Dendritic cell treated with granulocyte-macrophage colony-stimulating factor and Interleukin-4, amounts not matched to agents 40 ng/mL and 50 ng/mL, for 4 days (primary cell): ENCODE data around the gene VPS39.

Source experiments
- H3K27ac Mint-ChIP-seq: one replicate; pipeline ENCODE4 v1.8.0; 2022; ENCODE audit warnings: mild to moderate bottlenecking, mixed read lengths
- H3K27me3 Mint-ChIP-seq: one replicate; pipeline ENCODE4 v1.8.0; 2022; ENCODE audit warnings: mild to moderate bottlenecking, mixed read lengths
- H3K36me3 Mint-ChIP-seq: one replicate; pipeline ENCODE4 v1.8.0; 2022; ENCODE audit warnings: low read depth, mixed read lengths
- H3K4me1 Mint-ChIP-seq: one replicate; pipeline ENCODE4 v1.8.0; 2022; ENCODE audit warnings: low read depth, mixed read lengths
- H3K4me3 Mint-ChIP-seq: one replicate; pipeline ENCODE4 v1.8.0; 2022; ENCODE audit warnings: mild to moderate bottlenecking, moderate library complexity, mixed read lengths
- H3K9me3 Mint-ChIP-seq: one replicate; pipeline ENCODE4 v1.8.0; 2022; ENCODE audit warnings: mixed read lengths
- intact Hi-C: fragments of 100-400 bp; cut with micrococcal nuclease; formaldehyde crosslinking; loops from one replicate; pipeline ENCODE4 v1.15.0; 2022

VPS39 gene

DNA sequence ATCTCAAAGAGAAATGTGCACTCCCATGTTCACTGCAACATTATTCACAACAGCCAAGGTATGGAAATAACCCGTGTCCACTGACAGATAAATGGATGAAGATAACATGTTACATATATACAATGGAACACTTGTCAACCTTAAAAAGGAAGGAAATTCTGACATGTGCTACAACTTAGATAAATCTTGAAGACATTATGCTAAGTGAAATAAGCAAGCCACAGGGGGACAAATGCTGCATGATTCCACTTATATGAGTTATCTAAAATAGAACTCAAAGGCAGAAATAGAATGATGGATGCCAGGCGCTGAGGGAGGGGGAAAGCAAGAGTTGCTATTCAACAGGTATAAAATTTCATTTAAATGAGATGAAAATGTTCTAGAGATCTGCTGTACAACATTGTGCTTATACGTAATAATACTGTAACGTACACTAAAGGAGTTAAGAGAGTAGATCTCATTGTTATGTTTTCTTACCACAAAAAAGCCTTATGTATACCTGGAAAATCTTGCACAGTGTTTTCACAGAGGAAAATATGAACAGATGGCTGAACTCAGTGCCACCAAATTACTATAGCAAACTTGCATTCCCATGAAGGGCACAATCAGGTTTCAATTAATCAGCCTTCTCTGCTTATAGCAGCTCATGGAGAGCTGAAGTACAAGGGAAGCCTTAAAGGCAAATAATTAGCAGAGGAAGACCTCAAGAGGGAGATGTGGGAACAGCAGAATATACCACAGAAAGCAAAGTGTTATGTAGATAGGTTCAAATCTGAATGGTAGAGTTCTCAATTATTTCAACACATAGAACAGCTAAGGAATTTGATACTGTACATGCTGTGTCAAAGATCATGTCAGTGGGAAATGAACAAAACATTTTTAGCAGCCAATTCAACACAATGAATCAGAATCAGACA, 8.1 kb upstream of the VPS39 start:
- Mint-ChIP-seq H3K27ac (no peak overlapping the region), H3K27me3 (no peaks in the 10 kb centered on the region), H3K36me3 (peaks cover 83% of the 10 kb centered on the region), H3K4me1 (peaks cover 10% of the 10 kb centered on the region), H3K9me3 (no peaks in the 10 kb centered on the region), H3K4me3 (no peak overlapping the region)
- intact Hi-C loops, result no loop called here

GRCh38 chr15:42214600-42214999, 6.5 kb upstream of the VPS39 start:
- Mint-ChIP-seq H3K27me3 (no peaks in the 10 kb centered on the region), H3K4me3 (no peak overlapping the region), H3K27ac (no peak overlapping the region), H3K4me1 (peaks cover 10% of the 10 kb centered on the region), H3K36me3 (peaks cover 93% of the 10 kb centered on the region), H3K9me3 (no peaks in the 10 kb centered on the region)
- intact Hi-C loops, result no loop called here

DNA sequence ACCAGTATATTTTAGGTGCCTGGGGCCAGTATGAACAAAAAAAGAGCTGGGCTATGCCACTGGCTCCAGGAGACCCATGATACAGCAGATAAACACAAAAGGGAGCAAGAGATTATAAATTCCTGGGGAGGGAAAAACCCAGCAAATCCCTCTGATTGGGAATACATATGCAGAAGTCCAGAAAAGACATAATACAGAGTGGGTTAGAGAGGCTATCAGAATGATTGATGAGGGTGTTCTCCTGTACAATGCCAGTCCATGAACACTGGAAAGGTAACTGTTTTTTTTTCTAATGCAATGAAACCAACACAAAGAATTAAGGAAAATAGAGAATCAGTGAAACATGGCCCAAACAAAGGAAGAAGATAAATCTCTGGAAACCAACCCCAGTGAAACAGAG, 5.4 kb upstream of the VPS39 start:
- Mint-ChIP-seq H3K4me3 (no peak overlapping the region), H3K36me3 (peaks cover 83% of the 10 kb centered on the region), H3K27ac (no peak overlapping the region), H3K27me3 (no peaks in the 10 kb centered on the region), H3K9me3 (no peaks in the 10 kb centered on the region), H3K4me1 (peaks cover 1% of the 10 kb centered on the region)
- intact Hi-C loops, result no loop called here

DNA sequence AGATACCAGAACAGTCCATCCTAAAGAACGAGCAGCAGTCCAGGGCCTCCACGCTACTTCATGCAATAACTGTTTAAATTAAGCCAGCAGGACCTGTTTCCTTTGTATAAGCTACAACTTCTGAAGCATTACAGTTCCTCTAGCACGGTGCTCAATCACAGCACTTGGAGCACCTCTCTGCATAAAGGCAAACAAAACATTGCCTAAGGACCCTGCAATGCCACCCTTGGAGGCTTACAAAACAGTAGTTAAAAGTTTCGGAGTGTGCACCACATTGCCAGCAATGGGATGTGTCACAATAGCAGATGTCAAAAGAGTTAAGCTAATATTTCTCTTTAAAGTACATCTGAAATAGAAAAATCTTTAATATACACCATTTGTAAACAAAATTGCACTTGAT, 2.6 kb upstream of the VPS39 start:
- Mint-ChIP-seq H3K27me3 (no peaks in the 10 kb centered on the region), H3K36me3 (peaks cover 68% of the 10 kb centered on the region), H3K27ac (no peak overlapping the region), H3K4me1 (peaks cover 22% of the 10 kb centered on the region), H3K9me3 (no peaks in the 10 kb centered on the region), H3K4me3 (no peak overlapping the region)
- intact Hi-C loops, result no loop called here

- Mint-ChIP-seq H3K27me3 (no peaks in the 10 kb centered on the region), H3K9me3 (no peaks in the 10 kb centered on the region), H3K4me1 (peaks cover 34% of the 10 kb centered on the region), H3K27ac (no peak overlapping the region), H3K4me3 (no peak overlapping the region), H3K36me3 (peaks cover 38% of the 10 kb centered on the region)
- intact Hi-C loops, result no loop called here
Measured at GRCh38 chr15:42206406-42206805, 1.7 kb downstream of the VPS39 start.

DNA sequence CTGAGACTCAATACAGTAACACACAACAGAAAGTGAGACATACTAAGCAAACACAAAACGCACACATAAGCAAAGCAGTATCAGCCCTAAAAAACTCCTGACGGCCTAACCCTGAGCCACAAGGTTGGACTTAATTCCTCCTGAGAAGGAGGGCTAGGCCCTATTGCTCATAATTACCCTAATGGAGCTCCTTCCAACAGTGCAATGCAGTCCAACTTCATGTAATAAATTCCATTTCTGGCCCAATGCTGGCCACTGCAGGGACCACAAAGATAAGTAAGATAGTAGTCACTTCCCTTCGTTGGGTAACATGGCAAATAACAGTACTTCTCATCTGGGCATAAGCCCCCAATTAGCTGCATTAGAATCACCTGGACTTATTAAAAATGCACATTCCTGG, 4.2 kb downstream of the VPS39 start:
- Mint-ChIP-seq H3K36me3 (peaks cover 33% of the 10 kb centered on the region), H3K4me1 (peaks cover 34% of the 10 kb centered on the region), H3K27ac (no peak overlapping the region), H3K9me3 (no peaks in the 10 kb centered on the region), H3K4me3 (no peak overlapping the region), H3K27me3 (no peaks in the 10 kb centered on the region)
- intact Hi-C loops, result no loop called here

GRCh38 chr15:42202653-42203052, 5.5 kb downstream of the VPS39 start:
- H3K36me3 Mint-ChIP-seq, result peaks cover 40% of the 10 kb centered on the region
- H3K27ac Mint-ChIP-seq, result no peak overlapping the region
- peaks cover 31% of the 10 kb centered on the region for H3K4me1 Mint-ChIP-seq
- H3K9me3 Mint-ChIP-seq, result no peaks in the 10 kb centered on the region
- no peaks in the 10 kb centered on the region for H3K27me3 Mint-ChIP-seq
- H3K4me3 Mint-ChIP-seq, result no peak overlapping the region
- intact Hi-C loops, result no loop called here

DNA sequence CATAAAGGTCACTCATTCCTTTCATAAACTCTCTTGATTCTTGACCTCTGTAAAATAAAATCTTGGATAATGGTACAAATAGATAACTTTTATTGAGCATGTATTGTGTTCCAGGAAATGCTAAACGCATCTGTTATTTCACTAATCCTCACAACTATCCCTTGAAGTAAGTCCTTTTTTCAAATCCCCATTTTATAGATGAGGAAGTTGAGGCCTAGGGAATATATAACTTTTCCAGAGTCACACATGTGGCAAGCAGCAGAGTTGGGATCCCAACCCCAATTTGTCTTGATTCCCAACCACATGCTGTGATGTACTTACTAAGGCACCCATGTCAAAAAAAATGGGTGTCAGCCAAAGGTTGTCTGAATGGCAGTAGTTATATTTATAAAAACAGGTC, 6.3 kb downstream of the VPS39 start:
- Mint-ChIP-seq H3K27ac (no peak overlapping the region), H3K27me3 (no peaks in the 10 kb centered on the region), H3K4me3 (no peak overlapping the region), H3K4me1 (peaks cover 23% of the 10 kb centered on the region), H3K36me3 (peaks cover 44% of the 10 kb centered on the region), H3K9me3 (no peaks in the 10 kb centered on the region)
- intact Hi-C loops, result no loop called here

DNA sequence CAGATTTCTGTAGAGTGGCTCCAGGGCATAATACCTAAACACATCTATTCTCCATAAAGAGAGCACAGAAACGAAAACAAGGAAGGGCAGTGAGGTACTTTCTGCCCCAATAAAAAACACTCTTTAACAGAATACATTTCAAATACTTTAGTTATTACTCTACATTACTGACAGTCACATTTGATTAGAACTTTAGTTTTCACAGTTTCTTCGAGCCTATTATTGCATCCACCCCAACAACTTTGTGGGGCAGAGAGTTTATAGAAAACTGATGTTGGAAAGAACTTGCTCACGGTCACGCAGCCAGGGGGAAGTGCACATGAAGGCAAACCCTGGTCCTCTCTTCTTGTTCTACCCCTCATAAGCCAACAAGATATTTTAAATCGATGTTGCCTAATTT, 9.0 kb downstream of the VPS39 start:
- intact Hi-C loops, result no loop called here

GRCh38 chr15:42198516-42198915, 9.6 kb downstream of the VPS39 start:
- Mint-ChIP-seq H3K36me3 (peaks cover 69% of the 10 kb centered on the region), H3K27me3 (no peaks in the 10 kb centered on the region), H3K4me3 (no peak overlapping the region), H3K27ac (no peak overlapping the region), H3K4me1 (peaks cover 5% of the 10 kb centered on the region), H3K9me3 (no peaks in the 10 kb centered on the region)
- intact Hi-C loops, result no loop called here

More for the DNA sequence above, 9.0 kb downstream of the VPS39 start:
- Mint-ChIP-seq H3K4me3 (no peak overlapping the region), H3K27me3 (no peaks in the 10 kb centered on the region), H3K36me3 (peaks cover 64% of the 10 kb centered on the region), H3K27ac (no peak overlapping the region), H3K4me1 (peaks cover 5% of the 10 kb centered on the region), H3K9me3 (no peaks in the 10 kb centered on the region)

DNA sequence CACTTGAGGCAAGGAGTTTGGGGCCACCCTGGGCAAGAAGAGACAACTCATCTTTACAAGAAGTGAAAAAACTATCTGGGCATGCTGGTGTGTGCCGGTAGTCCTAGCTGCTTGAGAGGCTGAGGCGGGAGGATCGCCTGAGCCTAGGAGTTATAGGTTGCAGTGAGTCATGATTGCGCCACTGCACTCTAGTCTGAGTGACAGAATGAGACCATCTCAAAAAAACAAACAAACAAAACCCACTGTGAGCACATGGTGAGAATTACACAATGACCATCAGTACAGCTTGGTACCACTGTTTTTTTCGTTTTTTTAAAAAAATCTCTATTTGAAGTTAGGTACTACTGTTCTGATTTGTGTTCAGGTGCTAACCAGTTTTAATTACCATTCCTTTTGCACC, 13.6 kb downstream of the VPS39 start:
- no peak overlapping the region for H3K27ac Mint-ChIP-seq
- peaks cover 88% of the 10 kb centered on the region for H3K36me3 Mint-ChIP-seq
- no peaks in the 10 kb centered on the region for H3K27me3 Mint-ChIP-seq
- no peak overlapping the region for H3K4me3 Mint-ChIP-seq
- no peaks in the 10 kb centered on the region for H3K9me3 Mint-ChIP-seq
- intact Hi-C loops, result no loop called here
- no peaks in the 10 kb centered on the region for H3K4me1 Mint-ChIP-seq

- H3K27ac Mint-ChIP-seq, result no peak overlapping the region
- H3K9me3 Mint-ChIP-seq, result no peaks in the 10 kb centered on the region
- intact Hi-C loops, result no loop called here
- no peak overlapping the region for H3K4me3 Mint-ChIP-seq
- peaks cover 90% of the 10 kb centered on the region for H3K36me3 Mint-ChIP-seq
- no peaks in the 10 kb centered on the region for H3K27me3 Mint-ChIP-seq
- no peaks in the 10 kb centered on the region for H3K4me1 Mint-ChIP-seq
Measured at GRCh38 chr15:42193383-42193782, 14.7 kb downstream of the VPS39 start.

GRCh38 chr15:42191610-42192346, 16.3 kb downstream of the VPS39 start:
- H3K27ac Mint-ChIP-seq, result no peak overlapping the region
- H3K36me3 Mint-ChIP-seq, result peaks cover 90% of the 10 kb centered on the region
- intact Hi-C loops, result no loop called here
- H3K4me3 Mint-ChIP-seq, result no peak overlapping the region
- H3K9me3 Mint-ChIP-seq, result no peaks in the 10 kb centered on the region
- no peaks in the 10 kb centered on the region for H3K27me3 Mint-ChIP-seq
- H3K4me1 Mint-ChIP-seq, result no peaks in the 10 kb centered on the region

DNA sequence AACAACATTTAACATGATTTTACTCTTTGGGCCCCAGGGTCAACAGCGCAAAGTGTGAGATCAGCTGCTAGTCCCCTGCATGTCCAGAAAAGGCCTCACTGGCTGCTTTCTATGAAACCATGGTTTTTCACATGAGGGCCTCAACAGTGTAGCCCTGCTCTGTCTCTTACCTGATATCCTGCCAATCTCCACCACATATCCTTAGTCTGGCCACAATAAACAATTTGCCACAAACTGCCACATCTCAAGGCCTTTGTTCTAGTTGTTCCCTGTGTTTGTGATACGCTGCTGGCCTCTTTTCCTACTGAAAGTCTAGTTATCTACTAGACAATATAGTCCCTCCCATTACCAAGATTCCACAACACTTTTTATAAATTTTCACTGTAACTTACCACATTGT, 17.7 kb downstream of the VPS39 start:
- H3K4me3 Mint-ChIP-seq, result no peak overlapping the region
- no peak overlapping the region for H3K27ac Mint-ChIP-seq
- H3K36me3 Mint-ChIP-seq, result peaks cover 90% of the 10 kb centered on the region
- H3K9me3 Mint-ChIP-seq, result no peaks in the 10 kb centered on the region
- peaks cover 11% of the 10 kb centered on the region for H3K4me1 Mint-ChIP-seq
- H3K27me3 Mint-ChIP-seq, result no peaks in the 10 kb centered on the region
- intact Hi-C loops, result no loop called here
